Ovary (tissue), 9 donors: ENCODE data around the gene ROPN1L. TPM values are rescaled to one million over a fixed set of nuclear protein-coding genes. Genes with fewer than 3 reads are reported as not detected.

Experiments
- DNase-seq, 5 donors: peaks; one replicate each; pipeline ENCODE4 v3.0.0-alpha.2; 2019 to 2020
- H3K27ac ChIP-seq, 2 donors: fragments of 200-600 bp; one replicate each; pipeline versions ENCODE4 v1.5.1 to v1.8.0; 2019 to 2022
- H3K27me3 ChIP-seq: fragments of 200-600 bp; one replicate; pipeline ENCODE4 v1.8.0; 2022
- H3K36me3 ChIP-seq: fragments of 200-600 bp; sonication (generic); one replicate; pipeline ENCODE4 v1.5.1; 2019
- H3K4me1 ChIP-seq: one replicate; pipeline ENCODE4 v1.8.1; 2013; ENCODE audit warnings: mild to moderate bottlenecking, moderate library complexity; ENCODE audit not compliant: insufficient read depth
- H3K4me3 ChIP-seq: fragments of 200-600 bp; sonication (generic); one replicate; pipeline ENCODE4 v1.5.1; 2017
- H3K9me3 ChIP-seq, 2 donors: fragments of 200-600 bp in 1 of 2; sonication (generic) in 1 of 2; one replicate each; pipeline versions ENCODE4 v1.5.1 to v1.8.1; 2013 to 2019; ENCODE audit warnings: mild to moderate bottlenecking in 1 of 2, moderate library complexity in 1 of 2
- EP300 ChIP-seq: sonication (generic); formaldehyde crosslinking; IDR thresholded peaks from one replicate; pipeline ENCODE4 v1.6.1; 2017; ENCODE audit warnings: antibody characterized with exemption
- POLR2A ChIP-seq: fragments of 450-650 bp; IDR thresholded peaks from one replicate; pipeline ENCODE4 v1.6.1; 2017; ENCODE audit warnings: antibody characterized with exemption, mild to moderate bottlenecking, moderate library complexity
- WGBS, 3 donors: extraction: QIAGEN DNeasy Blood & Tissue Kit in 1 of 3; methylation state at CpG; one replicate each; pipeline versions ENCODE4 v1.1.5 to v1.1.7; 2013 to 2017; 5-methylcytosine and 5-hydroxymethylcytosine counted together
- intact Hi-C, 4 donors: fragments of 100-400 bp; cut with DNase I; formaldehyde crosslinking; loops; one replicate each; pipeline versions ENCODE4 v1.11.0 to v1.15.1; 2022 to 2023
- polyA plus RNA-seq, 2 donors: library from polyadenylated mRNA; stranded (reverse); fragments of 200-250 nt in 1 of 2; fragments of 350-450 nt in 1 of 2; fragmentation: Illumina TruSeq in 1 of 2; extraction: RNeasy Lipid Tissue Mini Kit (QIAGEN cat#74804) in 1 of 2; gene quantifications; one replicate each; pipeline ENCODE4 v1.2.3, GENCODE V29; 2013 to 2014
- total RNA-seq, 7 donors: library from RNA; depleted of rRNA in 2 of 7; stranded (reverse); fragments of >200 nt in 2 of 7; fragmentation: NEBNext Ultra II Directional in 3 of 7; extraction: Animal tissue kit (Norgen Biotek cat#: 25700) in 3 of 7; gene quantifications; one replicate each; pipeline versions ENCODE4 v1.1.0 to v1.2.4, GENCODE V29; 2016 to 2023
- TF ChIP-seq, protein P1 (sequence below), 3 donors: fragments of 450-650 bp in 2 of 3; fragments of 200-600 bp in 1 of 3; IDR thresholded peaks; one replicate each; pipeline versions ENCODE4 v1.5.1 to v1.8.0; 2016 to 2022; ENCODE audit warnings: antibody characterized with exemption in 3 of 3, mild to moderate bottlenecking in 1 of 3
- donor health status: DM: no; HTN: no; CAD: no; lungs with moderate emphysema.
- donor health status: DM: no; HTN: no; CAD: no.
- donor health status: Bipolar disorder and iron deficiency.
- donor health status: DM: yes; HTN: yes; CAD: no.
- donor health status: DM: no; HTN: no; CAD: no.
- donor health status: DM: yes; HTN: yes; CAD: no.

The ROPN1L gene
- total and polyA plus RNA-seq, 9 donors: 0.30 to 51.9 (median 2.4) TPM; not detected in 3

DNA sequence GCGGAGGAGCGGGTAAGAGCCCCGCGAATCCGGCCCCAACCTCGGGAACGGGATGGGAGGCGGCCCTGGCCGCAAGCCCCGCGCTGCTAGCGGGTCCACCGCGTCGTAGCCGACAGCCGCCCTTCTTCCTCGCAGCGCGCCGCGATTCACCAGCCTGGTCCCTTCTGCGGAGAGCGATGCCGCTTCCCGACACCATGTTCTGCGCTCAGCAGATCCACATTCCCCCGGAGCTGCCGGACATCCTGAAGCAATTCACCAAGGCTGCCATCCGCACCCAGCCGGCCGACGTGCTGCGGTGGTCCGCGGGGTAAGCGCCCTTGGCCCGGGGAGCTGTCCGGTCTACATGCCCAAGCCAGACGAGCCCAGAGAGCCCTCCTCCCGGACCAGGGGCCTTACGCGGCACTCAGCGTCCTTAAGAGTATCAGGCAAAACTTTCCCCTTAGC is 335 bp downstream of the ROPN1L start:
- no peak for DNase-seq
- Histone ChIP-seq H3K4me1 (peaks cover 2% of the 10 kb centered on the region), H3K27ac (no peak overlapping the region), H3K4me3 (peak overlapping the region; percentile 50), H3K9me3 (no peaks in the 10 kb centered on the region), H3K27me3 (no peaks in the 10 kb centered on the region), H3K36me3 (no peaks in the 10 kb centered on the region)
- 0 to 1% (median 0%) methylated on average over 40 to 44 of the region's 44 CpGs for WGBS, 3 donors
- no peak for TF ChIP-seq POLR2A
- TF ChIP-seq, protein P1, sequence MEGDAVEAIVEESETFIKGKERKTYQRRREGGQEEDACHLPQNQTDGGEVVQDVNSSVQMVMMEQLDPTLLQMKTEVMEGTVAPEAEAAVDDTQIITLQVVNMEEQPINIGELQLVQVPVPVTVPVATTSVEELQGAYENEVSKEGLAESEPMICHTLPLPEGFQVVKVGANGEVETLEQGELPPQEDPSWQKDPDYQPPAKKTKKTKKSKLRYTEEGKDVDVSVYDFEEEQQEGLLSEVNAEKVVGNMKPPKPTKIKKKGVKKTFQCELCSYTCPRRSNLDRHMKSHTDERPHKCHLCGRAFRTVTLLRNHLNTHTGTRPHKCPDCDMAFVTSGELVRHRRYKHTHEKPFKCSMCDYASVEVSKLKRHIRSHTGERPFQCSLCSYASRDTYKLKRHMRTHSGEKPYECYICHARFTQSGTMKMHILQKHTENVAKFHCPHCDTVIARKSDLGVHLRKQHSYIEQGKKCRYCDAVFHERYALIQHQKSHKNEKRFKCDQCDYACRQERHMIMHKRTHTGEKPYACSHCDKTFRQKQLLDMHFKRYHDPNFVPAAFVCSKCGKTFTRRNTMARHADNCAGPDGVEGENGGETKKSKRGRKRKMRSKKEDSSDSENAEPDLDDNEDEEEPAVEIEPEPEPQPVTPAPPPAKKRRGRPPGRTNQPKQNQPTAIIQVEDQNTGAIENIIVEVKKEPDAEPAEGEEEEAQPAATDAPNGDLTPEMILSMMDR (IDR thresholded peaks at IDR 0.05): no peak
- no peak for TF ChIP-seq EP300
- intact Hi-C loops: no loop called here

GRCh38 chr5:10442576-10442975 is 897 bp downstream of the ROPN1L start:
- peaks cover 2% of the 10 kb centered on the region for H3K4me1 ChIP-seq
- no peak overlapping the region for H3K27ac ChIP-seq
- no peak for TF ChIP-seq POLR2A
- no peak for TF ChIP-seq EP300
- TF ChIP-seq, protein P1 (IDR thresholded peaks at IDR 0.05): no peak
- intact Hi-C loops: no loop called here
- H3K27me3 ChIP-seq: no peaks in the 10 kb centered on the region
- no peaks in the 10 kb centered on the region for H3K9me3 ChIP-seq
- no peak for DNase-seq
- no peak overlapping the region for H3K4me3 ChIP-seq
- WGBS, 3 donors: 19 to 27% (median 19%) methylated on average over 4 of the region's 4 CpGs
- no peaks in the 10 kb centered on the region for H3K36me3 ChIP-seq

- Histone ChIP-seq H3K36me3 (no peaks in the 10 kb centered on the region), H3K27me3 (no peaks in the 10 kb centered on the region), H3K4me3 (no peak overlapping the region), H3K27ac (no peak overlapping the region), H3K4me1 (peaks cover 2% of the 10 kb centered on the region), H3K9me3 (no peaks in the 10 kb centered on the region)
- DNase-seq: no peak
- 78 to 85% (median 84%) methylated on average over 8 of the region's 8 CpGs for WGBS, 3 donors
- TF ChIP-seq, protein P1 (IDR thresholded peaks at IDR 0.05): no peak
- no peak for TF ChIP-seq POLR2A
- TF ChIP-seq EP300: no peak
- intact Hi-C loops: no loop called here
Measured at GRCh38 chr5:10445352-10445751, 3.7 kb downstream of the ROPN1L start.

DNA sequence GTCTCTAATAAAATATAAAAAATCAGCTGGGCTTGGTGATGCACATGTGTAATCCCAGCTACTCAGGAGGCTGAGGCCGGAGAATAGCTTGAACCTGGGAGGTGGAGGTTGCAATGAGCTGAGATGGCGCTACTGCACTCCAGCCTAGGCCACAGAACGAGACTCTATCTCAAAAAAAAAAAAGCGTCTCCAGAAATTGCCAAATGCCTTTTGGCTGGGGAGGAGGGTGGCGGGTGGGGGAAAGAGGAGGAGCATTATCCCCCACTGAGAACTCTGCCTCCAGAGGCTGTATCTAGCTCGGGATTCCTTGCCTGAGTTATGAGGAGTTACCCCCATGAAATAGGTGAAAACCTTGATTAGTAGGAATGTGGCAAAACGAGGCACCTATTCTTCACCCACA is 4.8 kb downstream of the ROPN1L start:
- TF ChIP-seq EP300: no peak
- TF ChIP-seq, protein P1 (IDR thresholded peaks at IDR 0.05): no peak
- no peak for TF ChIP-seq POLR2A
- Histone ChIP-seq H3K27ac (no peak overlapping the region), H3K9me3 (no peaks in the 10 kb centered on the region), H3K4me1 (peaks cover 2% of the 10 kb centered on the region), H3K4me3 (no peak overlapping the region), H3K27me3 (no peaks in the 10 kb centered on the region), H3K36me3 (no peaks in the 10 kb centered on the region)
- intact Hi-C loops: no loop called here
- 66 to 71% (median 69%) methylated on average over 7 of the region's 7 CpGs for WGBS, 3 donors
- no peak for DNase-seq

- TF ChIP-seq, protein P1 (IDR thresholded peaks at IDR 0.05): no peak
- no peak for TF ChIP-seq POLR2A
- no peak for TF ChIP-seq EP300
- H3K4me1 ChIP-seq: peaks cover 2% of the 10 kb centered on the region
- intact Hi-C loops: no loop called here
- 90 to 93% (median 91%) methylated on average over 4 of the region's 4 CpGs for WGBS, 3 donors
- no peak overlapping the region for H3K4me3 ChIP-seq
- no peaks in the 10 kb centered on the region for H3K27me3 ChIP-seq
- no peaks in the 10 kb centered on the region for H3K36me3 ChIP-seq
- no peaks in the 10 kb centered on the region for H3K9me3 ChIP-seq
- no peak for DNase-seq
- H3K27ac ChIP-seq: no peak overlapping the region
Measured at GRCh38 chr5:10447041-10447440, 5.4 kb downstream of the ROPN1L start.
